GM18519 (cell line): ENCODE results near the gene CFAP99.
A peak's percentile ranks its signal among the peaks of the same experiment; 100 is the strongest.
"Not testable (repeated sequence)": the region's sequence is repeated elsewhere in the genome, so short reads cannot be mapped to it uniquely, and the experiment has no call there.

Experiments used
- ATAC-seq: cut with Tn5 transposase; IDR thresholded peaks from one replicate; pipeline ENCODE4 v1.9.1; 2021; ENCODE audit warnings: mild to moderate bottlenecking, moderate library complexity; ENCODE audit not compliant: unreplicated experiment, low FRiP score

CFAP99 gene

DNA sequence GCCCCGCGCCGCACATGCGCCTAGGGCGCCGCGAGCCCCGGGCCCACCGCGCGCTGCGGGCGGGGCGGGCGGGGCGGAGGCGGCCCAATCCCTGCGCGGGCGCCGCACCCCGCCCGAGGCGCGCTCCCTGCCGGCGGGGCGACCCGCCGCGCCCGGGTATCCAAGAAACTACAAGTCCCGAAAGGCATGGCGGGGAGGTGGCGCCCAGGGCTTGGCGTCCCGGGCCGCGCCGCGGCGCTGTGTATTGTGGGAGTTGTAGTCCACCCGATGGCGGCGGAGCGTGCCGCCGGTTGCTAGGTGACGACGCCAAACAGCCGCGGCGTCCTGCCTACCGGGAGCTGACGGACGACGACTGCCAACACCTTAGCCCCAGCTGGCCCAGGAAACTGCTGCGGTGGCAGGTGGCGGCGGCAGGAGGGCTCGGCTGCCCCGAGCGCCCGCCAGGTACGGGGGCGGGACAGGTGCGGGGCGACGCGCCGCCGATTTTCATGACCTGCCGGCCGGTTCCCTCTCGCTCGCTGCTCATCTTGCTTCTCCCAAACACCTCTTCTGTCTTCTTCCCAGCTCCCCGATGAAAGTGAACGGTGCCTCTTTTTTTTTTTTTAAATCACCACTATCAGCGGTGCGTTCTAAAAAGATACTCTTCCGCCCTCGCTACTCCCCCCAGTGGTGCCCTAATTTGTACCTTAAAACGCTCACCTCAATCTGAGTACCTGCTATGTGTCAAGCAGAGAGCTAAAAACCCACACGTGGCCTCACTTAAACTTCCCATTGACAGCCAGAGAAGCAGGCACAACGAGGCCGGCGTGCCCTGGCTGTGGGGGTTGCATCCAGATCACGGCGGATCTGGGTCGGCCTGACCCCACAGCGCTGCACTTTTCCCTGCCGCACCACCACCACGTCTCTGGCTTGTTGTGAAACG is at the start of gene CFAP99:
CFAP99 (plus strand) TSS at position 306 of the 922 bp plus-strand sequence.
- peak; percentile 86 for ATAC-seq

DNA sequence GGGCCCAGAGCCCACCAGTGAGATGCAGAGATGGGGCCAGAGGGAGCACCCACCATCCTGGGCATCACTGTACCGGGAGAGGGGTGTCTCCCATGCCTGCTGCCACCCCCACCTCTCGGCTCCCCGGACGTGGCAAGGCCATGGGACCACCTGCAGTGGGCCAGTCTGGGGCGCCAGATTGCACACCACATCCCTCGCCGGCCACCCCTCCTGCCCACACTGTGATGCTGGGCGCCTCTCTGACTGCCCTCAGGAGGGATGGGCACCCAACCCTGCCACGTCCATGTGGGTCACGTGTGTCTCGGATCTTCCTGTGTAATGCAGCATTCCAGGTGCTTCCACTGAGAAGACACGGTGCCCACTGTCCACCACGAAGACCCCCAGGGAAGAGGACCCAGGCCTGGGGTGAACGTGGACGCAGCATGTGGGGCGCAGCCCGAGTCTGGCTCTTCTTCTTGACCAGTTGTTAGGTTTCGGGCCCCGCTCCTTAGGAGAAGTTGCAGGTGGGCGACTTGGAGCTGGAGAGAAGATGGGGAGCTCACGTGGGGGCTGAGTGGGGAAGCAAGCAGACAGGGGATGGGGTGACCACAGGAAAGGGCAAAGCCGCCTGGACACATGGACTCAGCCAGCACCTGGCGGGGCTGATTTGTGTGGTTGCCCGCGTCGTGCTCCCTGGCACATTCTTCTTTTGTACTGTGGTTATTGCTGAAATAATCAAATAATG is 48.0 kb upstream of the CFAP99 start:
- ATAC-seq, result no peak

DNA sequence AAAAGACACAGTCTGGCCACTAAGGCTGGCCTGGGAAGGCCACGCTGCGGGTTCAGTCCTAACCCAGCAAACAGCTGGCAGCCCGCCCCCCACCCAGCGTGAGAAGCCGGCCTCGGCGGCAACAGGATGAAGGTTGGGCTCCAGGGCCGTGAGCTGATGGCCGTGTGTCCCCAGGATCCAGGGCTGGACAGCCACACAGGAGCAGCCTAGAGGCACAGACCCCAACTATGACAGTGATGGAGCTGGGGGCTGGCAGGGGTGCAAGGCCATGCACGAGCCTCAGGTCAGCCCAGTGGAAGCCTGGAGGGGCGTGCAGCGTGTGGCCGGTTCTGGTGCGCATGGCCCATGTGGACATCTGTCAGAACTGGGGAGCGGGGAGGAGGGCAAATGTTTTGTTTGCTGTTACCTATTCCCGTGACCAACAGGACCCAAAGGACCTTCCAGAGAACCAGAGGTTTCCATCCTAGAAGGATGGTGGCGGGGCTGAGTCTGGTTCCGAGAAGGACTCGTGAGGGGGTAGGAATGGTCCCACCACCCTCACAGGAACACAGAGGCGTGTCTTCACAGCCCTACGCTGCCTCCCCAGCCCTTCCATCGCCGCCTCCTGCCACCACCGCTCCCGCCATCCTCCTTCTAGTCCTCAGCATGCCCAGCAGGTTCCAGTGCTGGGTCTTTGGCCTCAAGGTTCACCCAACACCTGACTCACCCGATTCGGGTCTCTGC is 46.8 kb upstream of the CFAP99 start:
- ATAC-seq, result no peak

DNA sequence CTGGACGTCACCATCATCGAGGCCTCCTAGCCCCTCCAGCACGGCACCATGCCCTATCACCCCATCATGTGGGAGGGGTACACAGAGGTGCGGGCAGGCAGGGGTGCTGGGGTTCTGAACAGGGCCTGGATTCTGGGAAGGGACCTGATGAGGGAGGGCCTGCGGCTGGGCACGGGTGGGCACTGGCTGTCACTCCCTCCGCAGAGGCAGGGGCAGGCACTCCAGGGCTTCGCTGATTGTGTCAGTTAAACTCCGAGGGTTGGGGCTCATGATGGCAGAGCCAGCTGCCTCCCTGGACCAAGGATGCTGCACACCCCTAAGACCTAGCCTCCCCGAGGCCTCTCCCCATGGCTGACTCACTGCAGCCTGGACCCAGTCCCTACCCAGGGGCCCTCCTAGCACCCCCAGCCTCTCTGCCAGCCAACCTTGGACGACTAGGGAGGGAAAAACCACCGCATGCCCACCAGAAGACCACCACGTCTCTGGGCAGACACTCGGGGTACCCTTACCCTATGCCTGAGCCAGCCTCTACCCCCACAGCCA is 46.2 kb upstream of the CFAP99 start:
- no peak for ATAC-seq

DNA sequence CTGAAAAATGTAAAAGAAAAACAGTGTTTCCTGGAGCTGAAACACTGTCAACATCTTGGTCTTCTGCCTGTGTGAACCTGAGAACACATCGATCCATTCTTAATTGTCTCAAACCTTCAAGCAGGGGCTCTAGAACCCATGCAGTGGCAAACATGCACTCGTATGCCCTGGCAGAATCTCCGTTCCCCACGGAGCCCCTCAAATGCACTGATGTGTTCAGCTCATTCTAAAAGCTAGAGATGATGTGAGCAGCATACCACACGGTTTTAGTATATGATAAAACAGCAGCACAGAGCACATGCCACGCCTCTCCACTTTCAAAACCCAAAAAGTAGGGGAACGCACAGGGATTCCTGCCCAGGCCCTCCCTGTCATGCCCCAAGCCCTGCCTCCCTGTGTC is 45.2 kb upstream of the CFAP99 start:
- no peak for ATAC-seq

DNA sequence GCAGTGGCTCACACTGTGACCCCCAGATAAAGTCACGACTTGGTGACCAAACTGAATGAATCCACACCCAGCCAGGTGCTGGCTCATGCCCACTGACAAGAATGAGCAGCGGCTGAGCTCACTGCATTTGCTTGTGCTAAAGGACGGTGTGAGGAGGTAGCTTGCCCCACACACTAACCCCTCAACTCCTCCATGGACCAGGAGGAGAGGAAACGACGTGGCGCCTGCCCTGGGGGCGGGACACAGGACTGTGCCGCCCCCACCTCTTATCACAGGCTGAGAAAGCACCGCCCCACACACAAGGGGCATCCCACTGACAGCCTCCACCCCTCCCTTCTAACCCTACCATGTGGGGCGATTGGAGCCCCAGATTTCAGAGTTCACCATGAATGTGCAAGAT is 43.3 kb upstream of the CFAP99 start:
- no peak for ATAC-seq

DNA sequence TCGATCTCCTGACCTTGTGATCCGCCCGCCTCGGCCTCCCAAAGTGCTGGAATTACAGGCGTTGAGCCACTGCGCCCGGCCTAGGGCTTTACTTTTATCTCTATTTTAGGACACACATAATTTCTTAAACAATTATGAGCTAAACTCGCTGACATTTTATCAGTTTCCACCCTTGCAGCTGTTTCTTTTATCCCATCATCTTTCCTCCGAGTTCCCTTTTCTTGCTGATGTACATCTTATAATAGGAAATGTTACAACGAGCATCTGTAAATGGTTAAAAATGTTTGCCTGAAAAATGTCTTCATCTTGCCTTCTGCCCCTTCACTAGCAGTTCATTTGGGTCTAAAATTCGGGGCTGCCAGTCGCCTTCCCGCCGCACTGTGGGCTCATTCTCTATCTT is 41.5 kb upstream of the CFAP99 start:
- ATAC-seq, result no peak

DNA sequence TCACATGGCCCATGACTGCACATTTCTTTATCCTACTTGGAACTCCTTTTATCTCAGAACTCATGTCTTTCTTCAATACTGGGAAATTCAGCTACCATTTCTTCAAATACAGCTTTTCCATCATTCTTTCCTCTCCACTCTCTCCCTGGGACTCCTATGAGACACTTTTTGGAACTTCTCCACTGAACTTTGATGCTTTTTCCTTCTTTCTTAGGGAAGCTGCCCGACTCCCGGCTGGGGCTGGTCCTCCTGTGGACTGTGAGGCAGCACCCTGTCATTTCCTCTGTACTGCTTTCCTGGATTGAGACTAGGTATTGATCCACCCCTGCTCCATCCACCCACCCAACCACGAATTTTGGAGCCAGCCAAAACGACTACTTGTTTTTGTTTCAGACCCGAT is 40.4 kb upstream of the CFAP99 start:
- ATAC-seq, result no peak

DNA sequence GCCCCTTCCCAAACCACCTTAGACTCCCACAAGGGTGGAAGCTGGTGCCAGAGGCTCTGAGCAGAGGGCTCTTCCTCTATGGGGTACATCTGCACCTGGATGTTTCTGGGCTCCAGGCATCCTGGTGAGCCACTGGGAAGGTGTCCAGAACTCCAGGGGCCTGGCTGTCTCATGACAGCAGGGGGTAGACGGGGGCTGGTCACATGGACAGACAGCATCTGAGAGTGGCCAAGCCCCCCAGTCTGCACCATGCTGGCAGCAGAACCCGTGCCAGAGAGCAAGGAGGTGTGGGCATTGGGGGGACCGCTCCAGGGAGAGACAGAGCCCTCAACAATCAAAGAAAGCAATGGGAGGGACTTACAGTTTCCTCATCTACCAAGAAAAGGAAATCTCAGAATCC is 39.9 kb upstream of the CFAP99 start:
- ATAC-seq, result no peak

DNA sequence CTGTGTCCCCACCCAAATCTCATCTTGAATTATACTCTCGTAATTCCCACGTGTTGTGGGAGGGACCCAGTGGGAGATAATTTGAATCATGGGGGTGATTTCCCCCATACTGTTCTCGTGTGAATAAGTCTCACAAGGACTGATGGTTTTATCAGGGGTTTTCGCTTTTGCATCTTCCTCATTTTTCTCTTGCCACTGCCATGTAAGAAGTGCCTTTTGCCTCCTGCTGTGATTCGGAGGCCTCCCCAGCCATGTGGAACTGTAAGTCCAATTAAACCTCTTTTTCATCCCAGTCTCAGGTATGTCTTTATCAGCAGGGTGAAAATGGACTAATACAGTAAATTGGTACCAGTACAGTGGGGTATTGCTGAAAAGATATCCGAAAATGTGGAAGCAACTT is 38.2 kb upstream of the CFAP99 start:
- ATAC-seq, result not testable (repeated sequence)

DNA sequence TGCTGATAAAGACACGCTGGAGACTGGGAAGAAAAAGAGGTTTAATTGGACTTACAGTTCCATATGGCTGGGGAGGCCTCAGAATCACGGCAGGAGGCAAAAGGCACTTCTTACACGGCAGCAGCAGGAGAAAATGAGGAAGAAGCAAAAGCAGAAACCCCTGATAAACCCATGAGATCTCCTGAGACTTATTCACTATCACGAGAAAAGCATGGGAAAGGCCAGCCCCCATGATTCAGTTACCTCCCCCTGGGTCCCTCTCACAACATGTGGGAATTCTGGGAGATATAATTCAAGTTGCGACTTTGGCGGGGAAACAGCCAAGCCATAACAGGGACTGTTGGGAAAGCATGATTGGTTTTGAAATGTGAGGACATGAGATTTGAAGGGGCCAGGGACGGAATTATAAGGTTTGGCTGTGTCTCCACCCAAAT is 36.0 kb upstream of the CFAP99 start:
- not testable (repeated sequence) for ATAC-seq

DNA sequence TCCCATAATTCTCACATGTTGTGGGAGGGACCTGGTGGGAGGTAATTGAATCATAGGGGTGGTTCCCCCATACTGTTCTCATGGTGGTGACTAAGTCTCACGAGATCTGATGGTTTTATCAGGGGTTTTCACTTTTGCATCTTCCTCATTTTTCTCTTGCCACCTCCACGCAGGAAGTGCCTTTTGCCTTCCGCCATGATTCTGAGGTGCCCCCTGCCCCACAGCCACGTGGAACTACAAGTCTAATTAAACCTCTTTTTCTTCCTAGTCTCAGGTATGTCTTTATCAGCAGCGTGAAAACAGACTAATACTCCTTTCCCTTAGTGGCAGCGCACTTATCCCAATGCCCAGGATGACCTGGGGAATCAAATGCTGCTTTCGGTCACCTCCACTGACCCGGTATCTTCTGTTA is 35.5 kb upstream of the CFAP99 start:
- ATAC-seq, result not testable (repeated sequence)

DNA sequence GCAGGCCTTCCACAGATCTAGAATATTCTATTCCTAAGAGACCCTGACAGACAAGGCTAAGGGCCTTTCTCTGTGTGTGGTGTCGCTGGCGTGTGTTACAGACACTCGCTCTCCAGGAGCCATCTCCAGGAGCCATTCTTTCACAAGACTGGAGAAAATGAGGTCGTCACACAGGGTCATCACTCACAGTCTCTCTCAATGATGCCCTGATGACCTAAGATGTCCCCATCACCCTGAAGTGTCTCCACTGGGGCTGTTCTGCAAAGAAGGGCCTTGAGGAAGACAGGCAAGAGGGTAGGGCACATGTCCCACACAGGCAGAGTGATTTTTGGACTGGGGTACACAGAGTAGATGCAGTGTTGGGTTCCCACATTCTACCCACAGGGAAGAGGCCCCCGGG is 35.0 kb upstream of the CFAP99 start:
- no peak for ATAC-seq

DNA sequence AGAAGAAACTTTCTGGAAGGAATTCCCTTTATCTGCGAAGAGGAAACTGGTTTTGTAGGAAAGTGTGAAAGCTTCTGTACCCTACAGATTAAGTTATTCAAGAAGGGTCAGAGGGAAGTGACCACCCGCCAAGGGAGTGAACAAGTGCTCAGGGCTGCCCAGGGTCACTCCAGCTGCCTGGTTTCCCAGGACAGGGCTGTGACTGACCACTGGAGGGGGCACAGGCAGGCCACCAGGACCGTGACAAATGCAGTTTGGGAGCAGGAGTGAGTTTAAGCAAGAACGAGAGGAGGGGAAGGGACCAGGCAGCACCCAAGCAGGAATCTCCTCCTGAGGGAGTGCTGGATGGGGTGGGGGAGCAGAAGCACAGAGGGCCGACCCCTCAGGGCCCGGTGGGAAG is 34.5 kb upstream of the CFAP99 start:
- no peak for ATAC-seq

DNA sequence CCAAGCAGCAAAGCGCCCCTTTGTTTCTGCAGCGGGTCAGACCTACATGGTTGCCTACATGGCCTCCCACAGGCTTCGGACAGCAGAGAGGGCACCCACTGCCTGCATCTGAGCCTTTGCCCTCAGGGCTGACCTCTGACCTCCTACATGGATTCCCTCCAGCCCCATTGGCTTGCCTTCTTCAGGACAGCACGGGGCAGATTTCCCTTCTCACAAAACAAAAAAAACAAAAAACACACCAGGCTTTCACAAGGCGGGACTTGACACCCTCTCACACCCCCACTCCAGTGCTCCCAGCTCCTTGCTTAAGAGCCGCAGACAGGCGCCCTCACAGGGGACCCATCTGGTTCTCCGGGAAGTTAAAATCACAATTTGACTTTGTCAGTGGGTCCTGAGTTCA is 33.2 kb upstream of the CFAP99 start:
- no peak for ATAC-seq

DNA sequence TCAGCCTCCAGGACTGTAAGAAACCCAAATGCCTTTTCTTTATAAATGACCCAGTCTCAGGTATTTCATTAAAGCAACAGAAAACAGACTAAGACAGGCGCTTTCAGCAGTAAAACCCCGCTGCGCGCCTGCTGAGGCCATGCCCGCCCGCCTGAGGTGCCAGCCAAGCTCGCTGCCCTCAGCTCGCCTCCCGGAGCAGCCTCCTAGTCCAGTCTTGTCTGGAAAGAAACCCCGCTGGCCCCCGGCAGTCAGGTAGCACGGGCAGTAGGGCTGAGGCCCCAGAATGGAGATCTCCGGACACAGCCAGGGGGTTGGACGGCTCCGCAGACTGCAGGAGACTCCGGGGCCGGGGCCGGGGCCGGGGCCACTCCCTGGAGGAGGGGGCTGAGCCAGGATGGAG is 32.0 kb upstream of the CFAP99 start:
- no peak for ATAC-seq

DNA sequence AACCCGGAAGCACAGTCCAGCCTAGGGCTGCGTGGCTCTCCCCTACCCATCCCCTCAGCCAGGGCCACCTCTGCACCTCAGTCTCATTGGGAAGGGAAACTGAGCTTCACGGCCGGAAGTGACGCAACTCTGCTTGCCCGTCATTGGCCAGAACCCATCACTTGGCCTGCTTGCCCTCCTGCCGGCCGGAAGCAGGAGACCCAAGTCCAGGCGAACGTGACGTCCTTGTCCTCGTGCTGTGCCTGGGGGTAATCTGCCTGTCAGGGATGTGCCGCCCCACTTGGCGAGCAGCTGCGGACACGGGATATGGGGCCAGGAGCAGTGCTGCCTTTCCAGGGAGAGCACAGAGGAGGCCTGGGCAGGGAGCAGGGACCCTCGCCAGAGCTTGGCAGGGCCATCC is 31.5 kb upstream of the CFAP99 start:
- ATAC-seq, result no peak

DNA sequence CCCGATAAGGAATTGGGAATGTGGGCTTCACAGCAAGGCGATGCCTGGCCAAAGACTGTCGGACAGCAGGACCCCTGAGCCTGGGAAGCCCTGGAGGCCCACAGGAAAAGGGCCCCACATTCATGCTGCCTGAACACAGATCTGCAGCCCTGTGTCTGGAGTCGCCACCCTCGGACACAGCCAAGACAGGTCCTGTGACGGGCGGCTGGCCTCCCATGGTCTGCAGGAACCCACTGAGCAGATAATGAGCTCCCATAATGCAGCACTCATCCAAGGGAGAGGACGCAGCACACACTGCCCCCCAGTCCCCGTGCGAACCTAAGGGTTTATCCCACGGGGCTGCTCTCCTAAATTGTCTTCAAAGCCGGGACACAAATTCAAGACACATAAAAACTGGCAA is 30.9 kb upstream of the CFAP99 start:
- no peak for ATAC-seq

DNA sequence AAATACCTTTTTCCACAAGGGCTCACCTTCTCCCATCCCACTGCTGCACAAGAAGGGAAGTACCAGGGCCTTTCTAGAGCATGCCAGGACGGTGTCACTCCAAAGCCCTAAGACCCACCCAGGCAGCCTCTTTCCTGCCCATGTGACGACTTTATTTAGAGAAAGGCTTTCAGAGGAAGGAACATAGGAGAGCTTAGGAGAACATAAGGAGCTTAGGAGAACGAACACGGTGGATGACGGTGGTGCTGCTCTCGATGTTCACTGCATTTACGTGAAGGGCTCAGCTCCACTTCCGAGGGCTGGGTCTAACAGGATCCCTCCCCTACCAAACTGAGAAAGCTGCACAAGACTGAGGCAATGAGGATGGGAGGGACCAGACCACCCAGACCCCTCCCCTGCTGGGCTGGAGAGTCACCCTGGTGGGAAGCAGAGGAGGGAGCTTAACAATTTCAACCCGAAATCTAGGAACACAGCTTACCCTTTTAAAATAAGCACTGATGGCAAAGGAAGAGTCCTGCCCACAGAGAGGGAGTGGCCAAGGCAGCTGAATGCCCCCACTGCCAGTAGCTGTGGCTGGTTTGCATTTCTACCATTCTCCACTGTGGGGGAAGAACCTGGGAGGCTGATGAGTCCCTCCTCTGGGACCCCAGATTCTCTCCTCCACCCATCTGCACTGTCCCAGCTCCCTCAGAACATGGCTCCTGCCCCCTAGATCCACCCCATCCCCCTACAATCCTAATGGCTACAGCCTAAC is 30.1 kb upstream of the CFAP99 start:
- ATAC-seq, result no peak

DNA sequence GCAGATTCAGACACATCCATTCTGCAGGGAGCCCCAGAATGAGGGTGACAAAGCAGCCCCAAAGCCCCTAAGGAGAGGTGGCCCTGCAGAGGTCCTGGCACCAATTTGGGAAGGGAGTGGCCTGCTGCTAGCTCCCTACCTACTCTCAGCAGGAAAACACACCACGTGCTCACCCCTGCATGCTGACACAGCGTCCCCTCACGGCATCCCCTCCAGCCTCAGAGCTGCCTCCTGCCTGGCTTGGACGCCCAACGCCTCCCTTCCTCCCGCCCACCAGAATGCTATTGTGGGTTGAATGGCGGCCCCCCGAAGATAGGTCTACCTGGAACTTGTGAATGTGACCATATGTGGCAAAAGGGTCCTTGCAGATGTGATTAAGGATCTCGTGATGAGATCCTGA is 29.1 kb upstream of the CFAP99 start:
- no peak for ATAC-seq
